ENCODE data around the gene GNRH2.

The GNRH2 gene

DNA sequence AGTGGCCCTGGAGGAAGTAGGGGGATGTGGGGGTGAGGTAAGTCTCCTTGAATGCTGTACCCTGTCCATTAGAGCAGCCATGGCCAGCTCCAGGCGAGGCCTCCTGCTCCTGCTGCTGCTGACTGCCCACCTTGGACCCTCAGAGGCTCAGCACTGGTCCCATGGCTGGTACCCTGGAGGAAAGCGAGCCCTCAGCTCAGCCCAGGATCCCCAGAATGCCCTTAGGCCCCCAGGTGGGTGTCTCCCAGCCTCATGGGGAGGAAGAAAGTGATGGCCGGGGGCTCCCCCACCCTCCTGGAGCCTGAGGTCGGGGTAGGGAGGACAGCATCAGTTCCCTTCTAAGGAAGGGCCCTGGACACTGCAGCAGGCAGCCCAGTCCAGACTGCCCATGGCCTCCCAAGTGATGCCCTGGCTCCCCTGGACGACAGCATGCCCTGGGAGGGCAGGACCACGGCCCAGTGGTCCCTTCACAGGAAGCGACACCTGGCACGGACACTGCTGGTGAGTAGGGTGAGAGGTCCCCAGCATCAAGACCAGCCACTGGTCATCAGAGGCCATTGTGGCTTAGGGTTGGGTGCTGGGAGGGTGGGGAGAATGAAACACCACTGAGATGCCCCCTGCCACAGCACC lies 1.0 kb downstream of the GNRH2 start:
- CTCF ChIA-PET = interaction anchor here (0.6 to 2.6 kb wide), 2 partner anchors 9 to 257 kb away, joined by 3 to 12 read pairs; no protein-coding TSS in a partner anchor
- peaks cover 17% of the 10 kb centered on the region for H3K4me1 ChIP-seq (ENCODE audit: control insufficient read depth, insufficient read depth, low read length)
- H3K4me3 ChIP-seq (ENCODE audit: low read depth, low read length) = no peak overlapping the region
- TF ChIP-seq ZNF16 (tag by site-specific recombination; IDR thresholded peaks at IDR 0.05; ENCODE audit: low read depth) (no peak), ZNF518A (tag by site-specific recombination; conservative IDR thresholded peaks at IDR 0.05; ENCODE audit: low read depth) (no peak), RBAK (tag by site-specific recombination; IDR thresholded peaks at IDR 0.05) (no peak), PRDM1 (tag by site-specific recombination; IDR thresholded peaks at IDR 0.05) (no peak), HOXD13 (CRISPR knock-in tag; IDR thresholded peaks at IDR 0.05; ENCODE audit: borderline replicate concordance) (no peak), ZNF596 (tag by site-specific recombination; IDR thresholded peaks at IDR 0.05) (no peak), FEZF1 (tag by site-specific recombination; IDR thresholded peaks at IDR 0.05) (no peak), ZBTB21 (tag by site-specific recombination; IDR thresholded peaks at IDR 0.05) (no peak), ZBTB11 (tag by site-specific recombination; conservative IDR thresholded peaks at IDR 0.05; ENCODE audit: low read depth) (no peak), ZNF621 (tag by site-specific recombination; IDR thresholded peaks at IDR 0.05) (no peak), ZNF549 (tag by site-specific recombination; IDR thresholded peaks at IDR 0.05) (no peak), SETDB1 (IDR thresholded peaks at IDR 0.05; ENCODE audit: insufficient read length, low read length) (no peak)
- TF ChIP-seq, protein P1, sequence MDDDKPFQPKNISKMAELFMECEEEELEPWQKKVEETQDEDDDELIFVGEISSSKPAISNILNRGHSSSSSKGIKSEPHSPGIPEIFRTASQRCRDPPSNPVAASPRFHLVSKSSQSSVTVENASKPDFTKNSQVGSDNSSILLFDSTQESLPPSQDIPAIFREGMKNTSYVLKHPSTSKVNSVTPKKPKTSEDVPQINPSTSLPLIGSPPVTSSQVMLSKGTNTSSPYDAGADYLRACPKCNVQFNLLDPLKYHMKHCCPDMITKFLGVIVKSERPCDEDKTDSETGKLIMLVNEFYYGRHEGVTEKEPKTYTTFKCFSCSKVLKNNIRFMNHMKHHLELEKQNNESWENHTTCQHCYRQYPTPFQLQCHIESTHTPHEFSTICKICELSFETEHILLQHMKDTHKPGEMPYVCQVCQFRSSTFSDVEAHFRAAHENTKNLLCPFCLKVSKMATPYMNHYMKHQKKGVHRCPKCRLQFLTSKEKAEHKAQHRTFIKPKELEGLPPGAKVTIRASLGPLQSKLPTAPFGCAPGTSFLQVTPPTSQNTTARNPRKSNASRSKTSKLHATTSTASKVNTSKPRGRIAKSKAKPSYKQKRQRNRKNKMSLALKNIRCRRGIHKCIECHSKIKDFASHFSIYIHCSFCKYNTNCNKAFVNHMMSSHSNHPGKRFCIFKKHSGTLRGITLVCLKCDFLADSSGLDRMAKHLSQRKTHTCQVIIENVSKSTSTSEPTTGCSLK (tag by site-specific recombination; IDR thresholded peaks at IDR 0.05) = no peak
- peak overlapping the region; percentile 97; the same call in 1 of the 2 replicates for H3K27ac ChIP-seq (ENCODE audit: extremely low read depth, low read depth, low read length)
- peaks cover 24 to 35% of the 10 kb centered on the region in 2 experiments for H3K36me3 ChIP-seq (ENCODE audit: control insufficient read depth in 2 of 2, insufficient read depth in 1 of 2, low read length in 2 of 2)
- POLR2A ChIA-PET = no interaction called here
- H3K9me3 ChIP-seq (ENCODE audit: control insufficient read depth, insufficient read depth, low read depth, low read length) = no peaks in the 10 kb centered on the region

All from HEK293 (cell line).